Mesangial cell (primary cell): ENCODE data around the gene KCNC3. TPM values are rescaled to one million over a fixed set of nuclear protein-coding genes. Genes with fewer than 3 reads are reported as not detected.

ENCODE experiments used
- total RNA-seq: library from RNA; depleted of rRNA; stranded (reverse); fragments of >200 nt; gene quantifications from 2 replicates; pipeline ENCODE4 v1.2.3, GENCODE V29; 2015

The KCNC3 gene
- total RNA-seq: 0.16 and 2.3 TPM in 2 replicates

GRCh38 chr19:50329146-50329925, at the start of gene KCNC3:
KCNC3 (minus strand) TSS chr19:50329377; CDS start chr19:50329082, 295 bp downstream.

GRCh38 chr19:50376166-50377050, 47.2 kb upstream of the KCNC3 start, which contains the start of gene NR1H2:
NR1H2 (plus strand) TSS chr19:50376457; CDS start chr19:50377606, 1,149 bp downstream.

GRCh38 chr19:50365434-50366306, 36.5 kb upstream of the KCNC3 start, which contains the start of gene NAPSA:
NAPSA (minus strand) TSS chr19:50365639; CDS start chr19:50365621, 18 bp downstream.

Other genes starting within 250 kb of the KCNC3 start
- gene IZUMO2, start 166.1 kb downstream of the KCNC3 start, total RNA-seq: not detected in 2 replicates
- gene MYH14, start 125.8 kb downstream of the KCNC3 start, total RNA-seq: 0.81 and 0.89 TPM in 2 replicates
- 0.65 and 0.76 TPM in 2 replicates for gene NAPSA, start 36.3 kb upstream of the KCNC3 start, total RNA-seq
- 68.1 and 81.8 TPM in 2 replicates for gene NR1H2, start 47.1 kb upstream of the KCNC3 start, total RNA-seq
- gene POLD1, start 55.0 kb upstream of the KCNC3 start, total RNA-seq: 31.4 and 100 TPM in 2 replicates
- gene SPIB, start 89.6 kb upstream of the KCNC3 start, total RNA-seq: not detected in 2 replicates
- gene MYBPC2, start 103.5 kb upstream of the KCNC3 start, total RNA-seq: 2.2 TPM in 1 of 2 replicates, not detected in the other
- gene EMC10, start 147.1 kb upstream of the KCNC3 start, total RNA-seq: 154 and 267 TPM in 2 replicates
- gene GARIN5A, start 147.5 kb upstream of the KCNC3 start, total RNA-seq: 0.98 and 7.4 TPM in 2 replicates
- gene JOSD2, start 181.8 kb upstream of the KCNC3 start, total RNA-seq: 33.9 and 43.4 TPM in 2 replicates
- not detected in 2 replicates for gene ASPDH, start 184.5 kb upstream of the KCNC3 start, total RNA-seq
- 0.25 and 0.33 TPM in 2 replicates for gene LRRC4B, start 239.1 kb upstream of the KCNC3 start, total RNA-seq